H1 (cell line): ENCODE measurements around the gene SHISAL1. TPM values are rescaled to one million over a fixed set of nuclear protein-coding genes. Genes with fewer than 3 reads are reported as not detected.
A peak's percentile ranks its signal among the peaks of the same experiment; 100 is the strongest.

Experiments
- CTCF ChIA-PET: fragments of 300-600 bp; sonication (Branson Sonifier 250); formaldehyde crosslinking; loops from one replicate; lab custom pipeline; 2021; ENCODE audit not compliant: partially characterized antibody; lab: Charles Lee
- POLR2A ChIA-PET: fragments of 300-600 bp; sonication (Branson Sonifier 250); formaldehyde crosslinking; loops from one replicate; lab custom pipeline; 2021; ENCODE audit warnings: inconsistent platforms; ENCODE audit not compliant: partially characterized antibody; lab: Charles Lee
- DNase-seq, 2 experiments: peaks; one replicate each; pipeline versions ENCODE4 v3.0.0 to v3.0.0-alpha.2; 2010 to 2022; ENCODE audit warnings: low spot score in 2 of 2, low read depth in 1 of 2, mixed read lengths in 1 of 2
- FAIRE-seq: peaks from 2 replicates; lab custom pipeline; 2011; peaks lifted over from hg19 to GRCh38; lab: Jason Lieb, UNC
- H2AFZ ChIP-seq: 2 replicates; pipeline ENCODE4 v1.8.1; 2012; ENCODE audit warnings: low read length, inconsistent platforms
- H2AK5ac ChIP-seq: 2 replicates; pipeline ENCODE4 v1.6.1; 2013; ENCODE audit warnings: low read depth, low read length
- H2BK120ac ChIP-seq: replicated peaks from 2 replicates; pipeline ENCODE3; 2013; ENCODE audit warnings: low read depth, low read length, inconsistent platforms
- H2BK12ac ChIP-seq: 2 replicates; pipeline ENCODE4 v1.6.1; 2013; ENCODE audit warnings: low read depth, low read length
- H2BK15ac ChIP-seq: 2 replicates; pipeline ENCODE4 v1.6.1; 2013; ENCODE audit warnings: low read length
- H2BK20ac ChIP-seq: 2 replicates; pipeline ENCODE4 v1.6.1; 2013; ENCODE audit warnings: low read length
- H2BK5ac ChIP-seq: 2 replicates; pipeline ENCODE4 v1.6.1; 2013; ENCODE audit warnings: low read depth, low read length
- H3K14ac ChIP-seq: 2 replicates; pipeline ENCODE4 v1.6.1; 2013; ENCODE audit warnings: inconsistent platforms; ENCODE audit not compliant: insufficient read length
- H3K18ac ChIP-seq: 2 replicates; pipeline ENCODE4 v1.6.1; 2013; ENCODE audit warnings: low read length; ENCODE audit errors: extremely low read depth
- H3K23ac ChIP-seq: 2 replicates; pipeline ENCODE4 v1.6.1; 2013; ENCODE audit warnings: inconsistent platforms; ENCODE audit not compliant: insufficient read length
- H3K23me2 ChIP-seq: 2 replicates; pipeline ENCODE4 v1.6.1; 2013; ENCODE audit warnings: low read depth, low read length
- H3K27ac ChIP-seq: 2 replicates; pipeline ENCODE4 v1.6.1; 2011; ENCODE audit warnings: low read depth, low read length, inconsistent platforms
- H3K27me3 ChIP-seq, 4 experiments: replicated peaks in 1 of 4; 1 replicate in 1 of 4; 2 replicates in 3 of 4; pipeline versions ENCODE4 v1.6.1 to v1.8.1; 2011 to 2013; ENCODE audit warnings: low read length in 3 of 4, mild to moderate bottlenecking in 3 of 4, inconsistent platforms in 2 of 4, mixed read lengths in 2 of 4, moderate library complexity in 1 of 4; ENCODE audit not compliant: control insufficient read depth in 3 of 4, insufficient read depth in 3 of 4; ENCODE audit errors: extremely low read depth in 1 of 4
- H3K36me3 ChIP-seq, 4 experiments: 2 replicates each; pipeline versions ENCODE4 v1.6.1 to v1.8.1; 2011 to 2013; ENCODE audit warnings: mild to moderate bottlenecking in 4 of 4, low read length in 3 of 4, moderate library complexity in 2 of 4, control low read depth in 1 of 4, inconsistent platforms in 1 of 4; ENCODE audit not compliant: insufficient read depth in 4 of 4, control insufficient read depth in 2 of 4
- H3K4ac ChIP-seq: replicated peaks from 2 replicates; pipeline ENCODE3; 2013; ENCODE audit warnings: low read length, low read depth, mixed read lengths, inconsistent platforms; ENCODE audit not compliant: insufficient read length
- H3K4me1 ChIP-seq, 4 experiments: replicated peaks in 1 of 4; 1 replicate in 1 of 4; 2 replicates in 3 of 4; pipeline versions ENCODE4 v1.6.1 to v1.8.1; 2011 to 2013; ENCODE audit warnings: low read length in 3 of 4, inconsistent platforms in 2 of 4, mixed read lengths in 1 of 4; ENCODE audit not compliant: insufficient read depth in 4 of 4, control insufficient read depth in 3 of 4
- H3K4me2 ChIP-seq, 2 experiments: 2 replicates each; pipeline versions ENCODE4 v1.6.1 to v1.8.1; 2011 to 2013; ENCODE audit warnings: low read depth in 2 of 2, low read length in 2 of 2, control low read depth in 1 of 2, inconsistent platforms in 1 of 2, mild to moderate bottlenecking in 1 of 2; ENCODE audit not compliant: insufficient read depth in 1 of 2
- H3K4me3 ChIP-seq, 4 experiments: fragments of 200-600, 300-600 bp in 1 of 4; sonication (generic), shearing (Covaris generic), sonication (Bioruptor Twin) in 1 of 4; 2 replicates each; pipeline versions ENCODE4 v1.5.1 to v1.8.1; 2011 to 2016; ENCODE audit warnings: low read length in 4 of 4, low read depth in 3 of 4, control low read depth in 2 of 4, inconsistent platforms in 2 of 4, mild to moderate bottlenecking in 2 of 4, mixed read lengths in 1 of 4, moderate library complexity in 1 of 4; ENCODE audit not compliant: insufficient read depth in 2 of 4; ENCODE audit errors: extremely low read depth in 1 of 4
- H3K56ac ChIP-seq: replicated peaks from 2 replicates; pipeline ENCODE3; 2013; ENCODE audit warnings: low read depth, mild to moderate bottlenecking, mixed read lengths, low read length, inconsistent platforms; ENCODE audit not compliant: insufficient read length
- H3K79me1 ChIP-seq: 2 replicates; pipeline ENCODE4 v1.6.1; 2013; ENCODE audit warnings: low read depth, low read length, control low read depth
- H3K79me2 ChIP-seq, 2 experiments: 2 replicates each; pipeline versions ENCODE4 v1.6.1 to v1.8.1; 2012 to 2013; ENCODE audit warnings: low read length in 2 of 2, mild to moderate bottlenecking in 2 of 2, inconsistent platforms in 1 of 2; ENCODE audit not compliant: insufficient read depth in 2 of 2, control insufficient read depth in 1 of 2
- H3K9ac ChIP-seq, 4 experiments: replicated peaks in 1 of 4; 1 replicate in 1 of 4; 2 replicates in 3 of 4; pipeline versions ENCODE4 v1.6.1 to v1.8.1; 2011 to 2013; ENCODE audit warnings: low read depth in 3 of 4, low read length in 3 of 4, control low read depth in 2 of 4, mild to moderate bottlenecking in 2 of 4, moderate library complexity in 2 of 4, inconsistent platforms in 1 of 4; ENCODE audit errors: extremely low read depth in 1 of 4
- H3K9me3 ChIP-seq, 2 experiments: 2 replicates each; pipeline versions ENCODE4 v1.6.1 to v1.8.1; 2012 to 2013; ENCODE audit warnings: mild to moderate bottlenecking in 2 of 2, moderate library complexity in 2 of 2, control low read depth in 1 of 2, inconsistent platforms in 1 of 2, low read depth in 1 of 2, low read length in 1 of 2, mixed read lengths in 1 of 2; ENCODE audit not compliant: insufficient read depth in 2 of 2
- H4K20me1 ChIP-seq, 2 experiments: replicated peaks in 1 of 2; 2 replicates each; pipeline versions ENCODE3 to v1.8.1; 2011 to 2013; ENCODE audit warnings: inconsistent platforms in 2 of 2, low read length in 2 of 2, mild to moderate bottlenecking in 1 of 2; ENCODE audit not compliant: insufficient read depth in 2 of 2, control insufficient read depth in 1 of 2
- H4K5ac ChIP-seq: 2 replicates; pipeline ENCODE4 v1.6.1; 2013; ENCODE audit warnings: low read length, low read depth, mixed read lengths, inconsistent platforms; ENCODE audit not compliant: insufficient read length
- H4K8ac ChIP-seq: 2 replicates; pipeline ENCODE4 v1.8.0; 2013; ENCODE audit warnings: mild to moderate bottlenecking, moderate library complexity, low read length, inconsistent platforms; ENCODE audit not compliant: insufficient read depth; ENCODE audit errors: extremely low read depth
- H4K91ac ChIP-seq: replicated peaks from 2 replicates; pipeline ENCODE3; 2013; ENCODE audit warnings: low read length, mixed read lengths, inconsistent platforms; ENCODE audit not compliant: insufficient read length
- CBX8 ChIP-seq: fragments of 300-800, 300-1000 bp; sonication (generic); IDR thresholded peaks from 2 replicates; pipeline ENCODE4 v1.7.1; 2016; ENCODE audit warnings: low read depth, low read length, borderline replicate concordance
- EGR1 ChIP-seq: IDR thresholded peaks from 2 replicates; pipeline ENCODE4 v1.6.1; 2011; ENCODE audit warnings: low read depth, low read length, borderline replicate concordance
- MAFK ChIP-seq: IDR thresholded peaks from 2 replicates; pipeline ENCODE4 v1.6.1; 2012; ENCODE audit warnings: low read depth, mild to moderate bottlenecking, improper control_type of control experiment, low read length
- POLR2A ChIP-seq, 2 experiments: IDR thresholded peaks; 1 replicate in 1 of 2; 2 replicates in 1 of 2; pipeline ENCODE4 v1.6.1; 2011; ENCODE audit warnings: low read depth in 2 of 2, low read length in 2 of 2, mild to moderate bottlenecking in 2 of 2; ENCODE audit errors: control extremely low read depth in 1 of 2
- SP1 ChIP-seq: IDR thresholded peaks from 2 replicates; pipeline ENCODE4 v1.6.1; 2011; ENCODE audit warnings: low read depth, low read length
- WGBS, 2 experiments: shearing (Covaris generic) in 1 of 2; methylation state at CpG; one replicate each; pipeline versions ENCODE4 v1.1.6 to v1.1.7; 2013 to 2015; ENCODE audit warnings: low lambda C conversion rate in 2 of 2, mixed read lengths in 2 of 2, inconsistent platforms in 1 of 2, low coverage in 1 of 2, missing lambda C conversion rate in 1 of 2; ENCODE audit not compliant: insufficient replicate concordance in 2 of 2, insufficient coverage in 1 of 2, insufficient read length in 1 of 2; ENCODE audit errors: extremely low coverage in 1 of 2, missing lambda C conversion rate in 1 of 2; 5-methylcytosine and 5-hydroxymethylcytosine counted together
- polyA plus RNA-seq, 7 experiments: library from polyadenylated mRNA; depleted of rRNA in 3 of 7; stranded (reverse) in 5 of 7; unstranded in 2 of 7; fragments of >200 nt in 5 of 7; fragments of 200-250 nt in 2 of 7; gene quantifications; 1 replicate in 5 of 7; 2 replicates in 1 of 7; 4 replicates in 1 of 7; pipeline versions ENCODE4 v1.2.1 to v1.2.3, GENCODE V29; 2011 to 2013; ENCODE audit warnings: missing spikeins in 2 of 7, mixed read lengths in 2 of 7
- total RNA-seq: library from RNA; stranded (reverse); fragmentation: NEBNext Ultra II Directional; extraction: Animal tissue kit (Norgen Biotek cat#: 25700); gene quantifications from 2 replicates; pipeline ENCODE4 v1.2.1, GENCODE V29; 2021

SHISAL1 gene
- total and polyA plus RNA-seq, 2 of the 8 experiments (the other 6 are each of a cell fraction or from before 2014, with no cell fraction given), result 3.7 to 5.8 TPM

- Histone ChIP-seq H3K79me2 (no peaks in the 10 kb centered on the region), H3K23ac (no peak overlapping the region), H3K23me2 (peaks cover 5% of the 10 kb centered on the region; the same call in 1 of the 2 replicates), H3K27ac (no peak overlapping the region), H2AFZ (no peak overlapping the region), H3K9me3 (no peaks in the 10 kb centered on the region), H3K56ac (no peak overlapping the region), H4K8ac (no peak overlapping the region), H3K4me3 (no peak overlapping the region), H2BK5ac (no peak overlapping the region), H2BK120ac (no peak overlapping the region), H2BK20ac (no peak overlapping the region), H4K5ac (no peak overlapping the region), H3K4ac (no peak overlapping the region), H2BK12ac (no peak overlapping the region), H3K27me3 (no peaks in the 10 kb centered on the region), H3K4me2 (no peak overlapping the region), H3K79me1 (no peaks in the 10 kb centered on the region), H3K14ac (no peak overlapping the region), H3K4me1 (no peaks in the 10 kb centered on the region), H3K18ac (no peak overlapping the region), H3K9ac (no peak overlapping the region), H2AK5ac (no peak overlapping the region), H3K36me3 (no peaks in the 10 kb centered on the region), H2BK15ac (no peak overlapping the region), H4K20me1 (no peaks in the 10 kb centered on the region), H4K91ac (no peak overlapping the region)
- ChIA-PET POLR2A (interaction anchor here (1.0 kb wide), 2 partner anchors 13 to 294 kb away, joined by 3 read pairs; partner anchors contain the start of gene PARVB), CTCF (interaction anchor here (1.0 kb wide), 1 partner anchor 35 kb away, joined by 3 read pairs; no protein-coding TSS in a partner anchor)
- WGBS, 2 experiments, result 89% methylated on average over 15 of the region's 17 CpGs; no CpG with 5 or more reads in 1 of the 2 experiments
- TF ChIP-seq EGR1 (no peak), SP1 (no peak), MAFK (peak; percentile 59), POLR2A (IDR thresholded peaks at IDR 0.05; ENCODE audit: control extremely low read depth in 1 of 2, low read depth in 2 of 2, low read length in 2 of 2) (no peak), CBX8 (no peak)
- DNase-seq (no peak), FAIRE-seq (no peak)
Observed at GRCh38 chr22:44317886-44318637, 5.3 kb upstream of the SHISAL1 start.
